ENCODE results near the gene SUV39H1. TPM values are rescaled to one million over a fixed set of nuclear protein-coding genes. Genes with fewer than 3 reads are reported as not detected.

SUV39H1 gene
- total and polyA plus RNA-seq, 2 of the 8 experiments (the other 6 are each of a cell fraction or from before 2014, with no cell fraction given): 14.8 to 27.8 TPM

GRCh38 chrX:48737213-48737938 is 40.8 kb downstream of the SUV39H1 start (continued):
- peak; percentile 46; the same call in 1 of the 2 replicates for TF ChIP-seq POLR2AphosphoS5 (IDR thresholded peaks at IDR 0.05; ENCODE audit: low read depth, low read length)
- peak; percentile 41; the same call in 1 of the 2 replicates for TF ChIP-seq TBP (IDR thresholded peaks at IDR 0.05; ENCODE audit: low read depth, low read length)
- peak; percentile 51; the same call in 1 of the 2 replicates for TF ChIP-seq CHD2 (IDR thresholded peaks at IDR 0.05; ENCODE audit: low read length)
- no peak for TF ChIP-seq TEAD4 (IDR thresholded peaks at IDR 0.05; ENCODE audit: low read depth, low read length)
- peak; percentile 45; the same call in 1 of the 2 replicates for TF ChIP-seq JUND (IDR thresholded peaks at IDR 0.05; ENCODE audit: low read length)
- no peak; the same call in 1 of the 2 replicates for TF ChIP-seq TAF1 (IDR thresholded peaks at IDR 0.05; ENCODE audit: low read depth, low read length)
- TF ChIP-seq CBX5 (IDR thresholded peaks at IDR 0.05; ENCODE audit: low read depth, low read length): no peak
- TF ChIP-seq SUZ12 (IDR thresholded peaks at IDR 0.05; ENCODE audit: low read length): no peak
- TF ChIP-seq GABPA (IDR thresholded peaks at IDR 0.05; ENCODE audit: borderline replicate concordance, insufficient read depth, low read length): no peak; the same call in 1 of the 2 replicates
- TF ChIP-seq NRF1 (IDR thresholded peaks at IDR 0.05; ENCODE audit: low read depth, low read length): peak; percentile 25; the same call in 1 of the 2 replicates
- no peak for TF ChIP-seq ASH2L (IDR thresholded peaks at IDR 0.05; ENCODE audit: low read length)
